ENCODE results near the gene DSTN.

DNA sequence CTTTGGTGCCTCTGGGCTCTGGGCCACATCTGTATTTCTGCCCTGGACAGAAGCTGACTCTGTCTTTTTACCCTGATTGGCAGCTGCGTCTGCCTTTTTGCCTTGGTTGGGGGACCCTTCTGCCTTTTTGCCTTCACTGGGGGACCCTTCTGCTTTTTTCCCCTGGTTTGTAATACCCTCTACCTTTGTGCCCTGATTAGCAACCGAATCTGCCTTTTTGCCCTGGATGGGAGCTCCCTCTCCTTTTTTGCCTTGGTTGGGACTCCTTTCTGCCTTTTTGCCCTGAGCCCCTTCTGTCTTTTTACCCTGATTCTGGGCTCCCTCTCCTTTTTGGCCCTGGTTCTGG lies 88.7 kb downstream of the DSTN start:
- TF ChIP-seq, protein P1, sequence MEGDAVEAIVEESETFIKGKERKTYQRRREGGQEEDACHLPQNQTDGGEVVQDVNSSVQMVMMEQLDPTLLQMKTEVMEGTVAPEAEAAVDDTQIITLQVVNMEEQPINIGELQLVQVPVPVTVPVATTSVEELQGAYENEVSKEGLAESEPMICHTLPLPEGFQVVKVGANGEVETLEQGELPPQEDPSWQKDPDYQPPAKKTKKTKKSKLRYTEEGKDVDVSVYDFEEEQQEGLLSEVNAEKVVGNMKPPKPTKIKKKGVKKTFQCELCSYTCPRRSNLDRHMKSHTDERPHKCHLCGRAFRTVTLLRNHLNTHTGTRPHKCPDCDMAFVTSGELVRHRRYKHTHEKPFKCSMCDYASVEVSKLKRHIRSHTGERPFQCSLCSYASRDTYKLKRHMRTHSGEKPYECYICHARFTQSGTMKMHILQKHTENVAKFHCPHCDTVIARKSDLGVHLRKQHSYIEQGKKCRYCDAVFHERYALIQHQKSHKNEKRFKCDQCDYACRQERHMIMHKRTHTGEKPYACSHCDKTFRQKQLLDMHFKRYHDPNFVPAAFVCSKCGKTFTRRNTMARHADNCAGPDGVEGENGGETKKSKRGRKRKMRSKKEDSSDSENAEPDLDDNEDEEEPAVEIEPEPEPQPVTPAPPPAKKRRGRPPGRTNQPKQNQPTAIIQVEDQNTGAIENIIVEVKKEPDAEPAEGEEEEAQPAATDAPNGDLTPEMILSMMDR (conservative IDR thresholded peaks at IDR 0.05), result no peak
- TF ChIP-seq ZFX (IDR thresholded peaks at IDR 0.05), result no peak
